DMS153 treated with DMSO at 0.1 percent for 48 hours (cell line): Measurements from ENCODE around the gene FBN1.

Experiments used
- DNase-seq: peaks from one replicate; lab custom pipeline; 2025; ENCODE audit not compliant: unreplicated experiment; lab: John Stamatoyannopoulos, UW

Gene FBN1

GRCh38 chr15:48409623-48410022 lies 235.9 kb downstream of the FBN1 start:
- no peak for DNase-seq

- DNase-seq = no peak
Measured at GRCh38 chr15:48408327-48408726, 237.2 kb downstream of the FBN1 start.

- no peak for DNase-seq
Measured at GRCh38 chr15:48407646-48408045, 237.9 kb downstream of the FBN1 start.

- DNase-seq = no peak
Measured at GRCh38 chr15:48406911-48407310, 238.6 kb downstream of the FBN1 start.

- no peak for DNase-seq
Measured at GRCh38 chr15:48406266-48406891, 239.1 kb downstream of the FBN1 start.

GRCh38 chr15:48402427-48403177 lies 242.9 kb downstream of the FBN1 start:
- no peak for DNase-seq

GRCh38 chr15:48400086-48400485 lies 245.4 kb downstream of the FBN1 start:
- DNase-seq = no peak

GRCh38 chr15:48397841-48398240 lies 247.7 kb downstream of the FBN1 start:
- no peak for DNase-seq

GRCh38 chr15:48396020-48396419 lies 249.5 kb downstream of the FBN1 start:
- no peak for DNase-seq

GRCh38 chr15:48395521-48396011 lies 249.9 kb downstream of the FBN1 start:
- DNase-seq = no peak

GRCh38 chr15:48394970-48395369 lies 250.5 kb downstream of the FBN1 start:
- DNase-seq = no peak

GRCh38 chr15:48393645-48394506 lies 251.6 kb downstream of the FBN1 start:
- DNase-seq = no peak

GRCh38 chr15:48392356-48392755 lies 253.2 kb downstream of the FBN1 start:
- DNase-seq = no peak

GRCh38 chr15:48391950-48392349 lies 253.6 kb downstream of the FBN1 start:
- DNase-seq = no peak

GRCh38 chr15:48389691-48390143 lies 255.8 kb downstream of the FBN1 start:
- DNase-seq = no peak

- no peak for DNase-seq
Measured at GRCh38 chr15:48388910-48389309, 256.6 kb downstream of the FBN1 start.

- DNase-seq = no peak
Measured at GRCh38 chr15:48388016-48388851, 257.3 kb downstream of the FBN1 start.

- DNase-seq = no peak
Measured at GRCh38 chr15:48385031-48385830, 260.3 kb downstream of the FBN1 start.

- DNase-seq = no peak
Measured at GRCh38 chr15:48384616-48385015, 260.9 kb downstream of the FBN1 start.

- DNase-seq = no peak
Measured at GRCh38 chr15:48383031-48383430, 262.5 kb downstream of the FBN1 start.
